A549 (cell line): ENCODE data around the gene SDHB. TPM values are rescaled to one million over a fixed set of nuclear protein-coding genes. Genes with fewer than 3 reads are reported as not detected.

Source experiments
- ATAC-seq, 2 experiments: fragments of 200-7000 bp in 1 of 2; fragments of >200 bp in 1 of 2; cut with Nextera tagmentation in 1 of 2; cut with Tn5 transposase in 1 of 2; 3 replicates each; pipeline versions ENCODE4 v1.8.0 to v1.9.1; 2018 to 2020; ENCODE audit warnings: mild to moderate bottlenecking in 1 of 2, moderate library complexity in 1 of 2
- CTCF ChIA-PET: fragments of 300-600 bp; sonication (Branson Sonifier 250); formaldehyde crosslinking; extraction: SDS; loops from one replicate; lab custom pipeline; 2021; ENCODE audit warnings: antibody characterized with exemption, inconsistent platforms; lab: Yijun Ruan, JAX
- POLR2A ChIA-PET: fragments of 350-600 bp; formaldehyde crosslinking; extraction: SDS; loops from one replicate; lab custom pipeline; 2021; ENCODE audit warnings: antibody characterized with exemption, inconsistent platforms; lab: Yijun Ruan, JAX
- DNase-seq, 2 experiments: peaks; one replicate each; pipeline versions ENCODE4 v3.0.0 to v3.0.0-alpha.2; 2011 to 2016; ENCODE audit warnings: low read depth in 1 of 2, low spot score in 1 of 2
- FAIRE-seq: peaks from 2 replicates; lab custom pipeline; 2011; peaks lifted over from hg19 to GRCh38; lab: Jason Lieb, UNC
- H3K27ac ChIP-seq, 2 experiments: fragments of >200 bp; sonication (Bioruptor Twin); formaldehyde crosslinking; 3 replicates each; pipeline ENCODE4 v1.5.1; 2016 to 2017
- H3K4me1 ChIP-seq: fragments of >200 bp; sonication (Bioruptor Twin); formaldehyde crosslinking; 3 replicates; pipeline ENCODE4 v1.6.1; 2016
- H3K4me2 ChIP-seq: fragments of >200 bp; sonication (Bioruptor Twin); formaldehyde crosslinking; 3 replicates; pipeline ENCODE4 v1.6.1; 2016
- H3K4me3 ChIP-seq: fragments of >200 bp; sonication (Bioruptor Twin); formaldehyde crosslinking; 3 replicates; pipeline ENCODE4 v1.5.1; 2016
- H3K9me3 ChIP-seq: fragments of >200 bp; sonication (Bioruptor Twin); formaldehyde crosslinking; 3 replicates; pipeline ENCODE4 v1.6.1; 2016
- ATOH8 ChIP-seq: fragments of 250-450 bp; sonication (Bioruptor Pico); IDR thresholded peaks from 2 replicates; pipeline ENCODE4 v1.5.0; 2020; ENCODE audit warnings: low read depth, mild to moderate bottlenecking, moderate library complexity
- BCL3 ChIP-seq: fragments of >200 bp; sonication (Bioruptor Twin); formaldehyde crosslinking; IDR thresholded peaks from 3 replicates; pipeline ENCODE4 v1.6.1; 2016
- CBX2 ChIP-seq: fragments of 200-600 bp; sonication (generic); IDR thresholded peaks from 2 replicates; pipeline ENCODE4 v1.6.1; 2016; ENCODE audit warnings: low read depth, mild to moderate bottlenecking, borderline replicate concordance
- CBX8 ChIP-seq: fragments of 200-600 bp; sonication (generic); IDR thresholded peaks from 2 replicates; pipeline ENCODE4 v1.6.1; 2016
- EHMT2 ChIP-seq: fragments of 200-600 bp; sonication (generic); IDR thresholded peaks from 2 replicates; pipeline ENCODE4 v1.6.1; 2016; ENCODE audit warnings: antibody characterized with exemption, low read depth, mild to moderate bottlenecking, moderate library complexity
- EP300 ChIP-seq, 2 experiments: fragments of >200 bp; sonication (Bioruptor Twin); formaldehyde crosslinking; IDR thresholded peaks; 2 replicates in 1 of 2; 3 replicates in 1 of 2; pipeline ENCODE4 v1.6.1; 2016 to 2017
- GATA3 ChIP-seq: IDR thresholded peaks from 2 replicates; pipeline ENCODE4 v1.6.1; 2012; ENCODE audit warnings: borderline replicate concordance
- HDAC2 ChIP-seq: fragments of 200-600 bp; sonication (generic); IDR thresholded peaks from 2 replicates; pipeline ENCODE4 v1.6.1; 2016
- HMGXB4 ChIP-seq: fragments of 250-450 bp; sonication (Bioruptor Pico); IDR thresholded peaks from 2 replicates; pipeline ENCODE4 v1.5.0; 2021; ENCODE audit warnings: mild to moderate bottlenecking, moderate library complexity, borderline replicate concordance
- HOXA7 ChIP-seq: fragments of 250-450 bp; sonication (Bioruptor Pico); IDR thresholded peaks from 2 replicates; pipeline ENCODE4 v1.5.0; 2020; ENCODE audit warnings: mild to moderate bottlenecking, moderate library complexity
- JUN ChIP-seq, 2 experiments: fragments of >200 bp; sonication (Bioruptor Twin); formaldehyde crosslinking; IDR thresholded peaks; 2 replicates in 1 of 2; 3 replicates in 1 of 2; pipeline ENCODE4 v1.6.1; 2016 to 2017
- NPAS2 ChIP-seq: fragments of 250-450 bp; sonication (Bioruptor Pico); IDR thresholded peaks from 2 replicates; pipeline ENCODE4 v1.8.0; 2022; ENCODE audit warnings: mild to moderate bottlenecking, moderate library complexity, borderline replicate concordance
- PBX3 ChIP-seq: IDR thresholded peaks from 2 replicates; pipeline ENCODE4 v1.6.1; 2012
- RFX5 ChIP-seq: fragments of 450-650 bp; IDR thresholded peaks from 2 replicates; pipeline ENCODE4 v1.7.1; 2014; ENCODE audit warnings: antibody characterized with exemption, mild to moderate bottlenecking, moderate library complexity
- RNF2 ChIP-seq: fragments of 200-600 bp; sonication (generic); IDR thresholded peaks from 2 replicates; pipeline ENCODE4 v1.6.1; 2016; ENCODE audit warnings: low read depth, mild to moderate bottlenecking, antibody characterized with exemption, moderate library complexity, borderline replicate concordance
- SREBF2 ChIP-seq: fragments of 450-650 bp; IDR thresholded peaks from 2 replicates; pipeline ENCODE4 v1.6.1; 2014; ENCODE audit warnings: mild to moderate bottlenecking, moderate library complexity
- ZFP36 ChIP-seq: fragments of 450-650 bp; IDR thresholded peaks from 2 replicates; pipeline ENCODE4 v1.6.1; 2014; ENCODE audit warnings: borderline replicate concordance; ENCODE audit not compliant: partially characterized antibody
- ZSCAN20 ChIP-seq: fragments of 250-450 bp; sonication (Bioruptor Pico); IDR thresholded peaks from 2 replicates; pipeline ENCODE4 v1.8.0; 2022; ENCODE audit warnings: mild to moderate bottlenecking, moderate library complexity
- WGBS: methylation state at CpG from one replicate; pipeline ENCODE4 v1.1.6; 2017; ENCODE audit errors: missing lambda C conversion rate; 5-methylcytosine and 5-hydroxymethylcytosine counted together
- polyA plus RNA-seq, 4 experiments: library from polyadenylated mRNA; depleted of rRNA in 3 of 4; stranded (reverse); fragments of >200 nt; fragmentation: RNase III in 1 of 4; extraction: RNeasy Plus Mini Kit Qiagen cat#74134 plus additional on column Dnase treatment in 1 of 4; gene quantifications; 2 replicates in 3 of 4; 3 replicates in 1 of 4; pipeline ENCODE4 v1.2.3, GENCODE V29; 2011 to 2017

The SDHB gene
- polyA plus RNA-seq, 2 of the 4 experiments (the other 2 are of a cell fraction) = 114 to 262 TPM

- no peaks in the 10 kb centered on the region for H3K9me3 ChIP-seq
- no peak overlapping the region for H3K4me2 ChIP-seq
- DNase-seq (no peak), ATAC-seq (no peak), FAIRE-seq (no peak)
- ChIA-PET CTCF (interaction anchor here (6.3 to 6.9 kb wide), 2 partner anchors 82 to 94 kb away, joined by 54 to 80 read pairs; no protein-coding TSS in a partner anchor), POLR2A (no interaction called here)
- H3K4me3 ChIP-seq = no peak overlapping the region
- no peak overlapping the region for H3K27ac ChIP-seq
- peaks cover 6% of the 10 kb centered on the region; the same call in 1 of the 3 replicates for H3K4me1 ChIP-seq
- WGBS = 77% methylated on average over 5 of the region's 5 CpGs
- TF ChIP-seq ZFP36 (no peak), HDAC2 (no peak), EP300 (IDR thresholded peaks at IDR 0.05) (no peak), RFX5 (no peak), CBX8 (no peak), PBX3 (no peak), HOXA7 (CRISPR knock-in tag) (no peak), EHMT2 (no peak), NPAS2 (CRISPR knock-in tag) (no peak), JUN (IDR thresholded peaks at IDR 0.05) (no peak), BCL3 (no peak), ZSCAN20 (CRISPR knock-in tag) (no peak), GATA3 (no peak)
Observed at GRCh38 chr1:17043676-17044075, 10.2 kb downstream of the SDHB start.

GRCh38 chr1:17040135-17040534 lies 13.7 kb downstream of the SDHB start:
- WGBS = 73% methylated on average over 1 of the region's 1 CpG
- FAIRE-seq (no peak), DNase-seq (no peak), ATAC-seq (no peak)
- ChIA-PET CTCF (interaction anchor here (0.9 to 1.7 kb wide), 2 partner anchors 79 to 88 kb away, joined by 4 to 5 read pairs; no protein-coding TSS in a partner anchor), POLR2A (no interaction called here)
- Histone ChIP-seq H3K9me3 (no peaks in the 10 kb centered on the region), H3K27ac (no peak overlapping the region), H3K4me1 (no peaks in the 10 kb centered on the region), H3K4me3 (no peak overlapping the region), H3K4me2 (no peak overlapping the region)
- no peak for TF ChIP-seq EP300 (IDR thresholded peaks at IDR 0.05)
- TF ChIP-seq GATA3 = no peak
- TF ChIP-seq HMGXB4 (CRISPR knock-in tag) = no peak

GRCh38 chr1:17039522-17039921 lies 14.3 kb downstream of the SDHB start:
- Histone ChIP-seq H3K27ac (no peak overlapping the region), H3K4me1 (no peaks in the 10 kb centered on the region), H3K4me2 (no peak overlapping the region), H3K9me3 (no peaks in the 10 kb centered on the region), H3K4me3 (no peak overlapping the region)
- ChIA-PET POLR2A (no interaction called here), CTCF (interaction anchor here (1.7 kb wide), 1 partner anchor 87 kb away, joined by 5 read pairs; no protein-coding TSS in a partner anchor)
- TF ChIP-seq RNF2 (no peak), SREBF2 (no peak), ZFP36 (no peak), CBX2 (no peak), JUN (IDR thresholded peaks at IDR 0.05) (no peak), ATOH8 (CRISPR knock-in tag) (no peak)
- ATAC-seq (no peak), FAIRE-seq (no peak), DNase-seq (no peak)
- WGBS = 93% methylated on average over 2 of the region's 2 CpGs
